NCI-H2196 treated with DMSO at 0.1 percent for 48 hours (cell line): Measurements from ENCODE around the gene UNC5A.

ENCODE experiments used
- DNase-seq: peaks from one replicate; lab custom pipeline; 2025; ENCODE audit not compliant: unreplicated experiment; lab: John Stamatoyannopoulos, UW

The UNC5A gene

DNA sequence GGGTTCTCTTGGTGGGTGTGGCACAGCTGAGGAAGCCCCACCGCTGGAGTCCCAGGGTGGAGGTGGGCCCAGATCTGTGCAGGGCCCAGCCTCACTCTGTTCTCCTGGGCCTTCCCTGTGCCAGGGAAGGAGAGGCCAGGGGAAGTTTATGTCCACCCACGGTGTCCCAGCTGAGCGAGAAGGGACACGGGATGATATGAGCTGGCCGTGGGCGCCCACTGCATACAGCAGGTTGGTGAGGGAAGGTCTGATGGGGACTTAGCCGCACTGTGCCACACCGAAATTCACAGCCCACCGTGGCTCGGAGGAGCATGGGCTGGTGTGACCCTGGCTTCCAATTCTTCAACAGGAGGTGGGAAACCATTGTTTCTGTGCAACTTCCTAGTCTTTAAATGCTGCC, 33.9 kb downstream of the UNC5A start:
- no peak for DNase-seq

DNA sequence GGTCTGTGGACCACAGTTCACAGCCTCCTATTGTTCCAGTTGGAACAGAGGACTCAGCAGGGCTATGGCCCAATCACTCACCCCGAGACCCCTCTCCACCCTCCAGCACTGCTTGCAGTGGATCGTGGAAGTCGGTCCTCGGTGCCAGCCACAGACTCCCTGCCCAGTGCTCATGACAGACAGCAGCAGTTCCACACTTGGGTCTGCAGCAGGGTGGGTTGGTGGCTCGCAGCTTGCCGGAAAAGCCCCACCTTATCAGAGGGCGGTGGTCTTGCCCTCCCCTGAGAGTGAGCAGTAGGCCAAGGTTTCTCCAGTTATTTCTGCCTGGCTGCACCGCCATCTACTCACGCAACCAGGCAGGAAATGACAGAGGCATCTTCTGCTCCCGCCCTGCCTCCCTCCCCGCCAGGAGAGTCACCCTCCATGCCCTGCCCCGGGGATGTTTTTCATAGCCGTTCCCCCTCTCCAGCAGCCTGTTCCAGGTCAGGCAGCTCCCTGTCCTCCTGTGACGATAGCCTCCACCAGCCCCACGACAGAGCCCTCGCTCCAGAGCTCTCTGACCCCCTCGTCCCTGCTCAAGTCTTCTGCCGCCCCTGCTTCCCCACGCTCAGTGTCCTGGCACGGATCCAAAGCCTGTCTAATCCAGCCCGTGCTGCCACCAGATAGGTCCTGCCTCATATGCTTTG, 34.5 kb downstream of the UNC5A start:
- no peak for DNase-seq

DNA sequence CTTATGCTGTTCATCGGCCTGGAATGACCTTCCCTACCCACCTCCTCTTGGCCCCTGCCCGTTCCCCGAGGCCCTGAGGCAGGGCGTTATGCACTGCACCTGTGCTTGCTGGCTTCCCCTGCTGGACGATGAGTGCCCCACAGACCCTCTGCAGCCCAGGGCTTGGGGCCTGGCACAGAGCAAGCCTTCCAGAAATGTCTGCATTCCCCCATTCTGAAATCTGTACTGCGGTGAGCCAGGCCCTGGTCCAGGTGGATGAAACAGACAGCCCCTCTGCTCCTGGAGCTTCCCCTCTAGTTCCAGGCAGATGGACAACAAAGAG, 35.0 kb downstream of the UNC5A start:
- DNase-seq: no peak

DNA sequence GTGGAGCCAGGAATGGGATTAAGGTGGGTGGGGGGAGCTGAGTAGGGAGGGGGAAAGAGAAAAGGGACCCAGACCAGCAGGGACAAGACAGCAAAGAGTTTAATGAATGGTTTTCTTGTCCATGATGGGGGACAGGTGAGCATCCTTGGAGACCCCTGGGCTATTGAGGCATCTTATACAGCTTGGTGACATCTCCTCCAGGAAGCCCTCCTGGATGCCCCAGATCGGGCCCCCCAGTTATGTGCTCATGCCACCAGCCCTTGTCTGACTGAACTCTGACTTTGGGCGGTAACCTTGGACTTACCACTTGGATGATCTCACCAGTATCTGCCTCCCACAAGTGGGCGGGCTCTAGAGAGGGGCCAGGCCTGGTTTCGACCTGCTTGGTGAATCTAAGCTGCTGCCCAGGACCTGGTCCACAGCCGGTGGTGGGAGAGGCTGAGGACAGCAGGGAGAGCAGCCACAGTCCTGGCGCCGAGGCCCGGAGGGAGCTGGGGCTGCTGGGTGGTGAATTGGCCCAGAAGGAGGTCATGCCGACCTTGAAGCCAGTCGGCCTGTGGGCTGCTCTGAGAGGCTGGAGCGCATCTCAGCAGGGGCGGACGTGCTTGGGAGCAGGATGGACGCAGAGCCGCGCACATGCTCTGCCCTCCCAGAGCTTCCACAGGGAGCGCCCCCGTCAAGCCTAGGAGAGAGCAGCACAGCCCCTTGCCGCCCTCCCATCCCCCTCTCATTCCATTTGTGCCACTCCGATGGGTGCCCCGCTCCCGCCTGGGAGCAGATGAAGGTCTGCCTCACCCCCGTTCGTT, 36.2 kb downstream of the UNC5A start:
- no peak for DNase-seq

DNA sequence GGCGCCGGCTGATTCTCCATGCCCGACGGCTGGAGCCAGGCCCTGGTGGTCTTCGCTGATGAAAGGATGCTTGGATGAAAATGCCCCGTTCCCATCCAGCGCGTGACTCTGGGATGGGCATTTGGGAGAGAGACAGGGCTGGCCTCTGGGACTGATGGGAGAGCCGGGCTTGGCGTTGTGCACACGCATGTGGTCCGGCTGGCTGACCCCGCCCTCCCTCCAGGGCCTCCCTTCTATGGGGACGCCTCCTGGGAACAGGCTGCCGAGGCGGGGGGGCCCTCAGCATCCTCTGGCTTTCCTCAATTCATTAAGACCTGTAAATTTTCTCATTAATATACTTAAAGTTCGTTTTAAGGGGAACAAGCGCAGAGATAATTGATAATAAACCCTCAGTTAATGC, 36.8 kb downstream of the UNC5A start:
- no peak for DNase-seq

DNA sequence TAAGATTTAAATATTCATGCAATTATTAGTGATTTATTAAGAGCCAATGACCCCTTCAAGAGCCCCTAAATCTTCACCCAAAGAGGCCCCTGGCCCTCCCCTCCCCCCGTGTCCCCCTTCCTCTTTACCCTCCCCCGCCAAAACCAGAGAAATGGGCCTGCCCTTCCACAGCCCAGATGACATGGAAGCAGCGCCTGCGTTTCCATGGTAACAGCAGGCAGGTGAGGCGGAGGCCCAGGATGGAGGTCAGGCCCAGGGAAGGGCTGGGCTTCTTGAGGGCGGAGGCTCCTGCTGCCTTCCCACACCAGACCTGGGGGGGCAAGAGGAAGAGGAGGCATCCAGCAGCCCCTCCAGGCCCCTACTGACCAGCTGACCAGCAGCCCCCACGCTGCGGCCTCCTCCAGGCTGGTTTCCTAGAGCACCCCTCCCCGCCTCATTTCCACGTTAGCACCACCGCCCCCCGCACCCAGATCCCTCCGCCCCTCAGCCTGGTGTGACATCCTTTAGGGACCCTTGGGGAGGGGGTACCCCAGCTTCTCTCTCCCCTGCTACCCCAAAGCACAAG, 37.4 kb downstream of the UNC5A start:
- no peak for DNase-seq

DNA sequence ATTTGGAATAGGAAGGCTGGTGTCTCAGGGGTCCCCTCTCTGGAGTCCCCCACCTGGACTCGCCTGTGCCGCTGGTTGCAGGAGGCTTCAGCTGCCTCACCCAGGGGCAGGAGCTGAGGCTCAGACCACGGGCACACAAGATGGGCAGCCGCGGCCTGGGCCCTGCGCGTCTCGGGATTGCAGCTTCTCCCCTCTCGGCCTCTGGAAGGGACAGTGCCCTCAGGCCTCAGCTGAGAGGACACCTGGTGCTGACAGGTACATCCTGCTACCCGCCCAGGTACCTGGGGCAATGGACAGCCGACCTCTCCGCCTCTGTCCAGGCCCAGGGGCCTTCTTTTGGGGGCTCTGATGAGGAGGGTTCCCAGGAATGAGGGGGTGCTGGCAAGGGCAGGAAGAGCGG, 38.3 kb downstream of the UNC5A start:
- no peak for DNase-seq

DNA sequence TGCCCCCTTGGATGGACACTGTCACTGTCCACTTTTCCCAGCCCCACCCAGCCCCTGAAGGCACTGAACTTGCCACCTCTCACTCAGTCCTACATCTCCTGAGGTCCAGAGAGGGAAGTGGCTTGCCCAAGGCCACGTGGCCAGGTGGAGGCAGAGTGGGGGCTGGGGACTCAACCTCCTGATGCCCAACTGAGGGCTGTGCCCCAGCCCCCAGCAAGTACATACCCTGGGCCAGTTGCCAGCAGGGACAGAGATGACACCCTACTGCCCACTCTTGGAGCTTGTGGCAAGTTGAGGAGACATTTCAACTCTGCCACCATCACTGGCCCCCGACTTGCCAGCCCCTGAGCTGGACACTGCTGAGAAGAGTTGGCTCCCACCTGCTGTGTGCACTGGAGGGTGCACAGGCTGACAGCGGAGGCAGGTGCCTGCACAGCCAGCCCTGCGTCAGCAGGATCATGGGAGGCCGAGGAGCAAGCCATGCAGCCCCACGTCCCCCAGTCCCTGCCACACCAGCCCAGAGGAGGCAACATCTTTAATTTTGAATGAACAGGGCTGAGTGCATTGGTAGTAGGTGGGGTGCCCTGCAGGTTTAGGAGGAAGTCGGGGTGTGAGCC, 39.4 kb downstream of the UNC5A start:
- DNase-seq: no peak

DNA sequence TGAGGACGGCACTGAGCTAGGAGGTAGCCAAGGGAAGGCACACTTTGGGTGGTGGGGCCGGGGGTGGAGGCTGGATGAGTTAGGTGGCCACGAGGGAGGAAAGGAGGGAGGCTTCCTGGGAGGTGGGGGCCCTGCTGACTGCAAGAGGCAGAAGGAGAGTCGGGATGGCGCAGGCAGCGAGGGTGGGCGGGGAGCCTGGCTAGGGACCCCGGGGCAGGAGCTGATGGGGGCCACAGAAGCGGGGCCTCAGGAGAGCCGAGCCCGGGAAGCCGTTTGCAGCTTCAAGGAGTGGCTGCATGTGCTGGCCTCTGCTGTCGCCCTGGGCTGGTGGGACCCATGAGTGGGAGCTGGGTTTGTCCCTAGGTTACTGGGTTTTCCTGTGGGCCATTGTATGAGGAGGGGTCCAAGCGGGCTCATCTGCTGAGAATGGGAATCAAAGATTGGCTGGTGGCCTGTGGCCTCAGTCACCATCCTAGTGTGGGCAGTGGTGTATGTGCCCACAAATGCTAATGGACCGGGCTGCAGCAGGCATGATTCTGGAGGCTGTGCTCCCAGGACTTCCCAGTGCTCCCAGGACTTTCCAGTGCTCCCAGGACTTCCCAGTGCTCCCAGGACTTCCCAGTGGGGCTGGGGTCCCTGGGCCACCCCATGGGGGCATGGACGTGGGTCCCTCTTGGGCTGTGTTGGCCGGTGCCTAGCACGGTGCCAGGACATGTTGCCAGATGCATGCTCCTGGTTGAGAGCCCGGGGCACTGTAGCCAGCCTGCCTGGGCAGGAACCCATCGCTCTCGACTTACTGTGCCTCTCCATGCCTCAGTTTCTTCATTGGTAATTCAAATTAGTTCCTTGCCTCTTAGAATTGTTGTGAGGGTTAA, 40.2 kb downstream of the UNC5A start:
- DNase-seq: no peak

DNA sequence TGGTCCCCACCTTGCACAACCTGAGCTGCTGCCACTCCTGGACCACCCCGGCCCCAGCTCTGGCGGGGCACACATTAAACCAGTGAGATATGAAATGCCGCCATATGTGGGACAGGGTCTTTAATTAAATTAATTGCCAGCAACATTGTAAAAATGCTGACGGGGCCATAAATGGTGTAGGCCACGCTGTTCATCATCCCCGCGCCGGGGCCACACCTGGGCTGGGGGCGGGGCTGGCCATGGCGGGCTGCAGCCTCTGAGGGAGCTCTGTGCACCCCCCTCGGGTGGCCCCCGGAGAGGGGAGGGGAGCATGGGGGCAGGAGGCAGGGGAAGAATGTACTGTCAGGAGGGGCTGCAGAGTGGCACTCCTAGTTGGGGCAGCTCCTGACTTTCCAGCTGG, 41.0 kb downstream of the UNC5A start:
- no peak for DNase-seq

DNA sequence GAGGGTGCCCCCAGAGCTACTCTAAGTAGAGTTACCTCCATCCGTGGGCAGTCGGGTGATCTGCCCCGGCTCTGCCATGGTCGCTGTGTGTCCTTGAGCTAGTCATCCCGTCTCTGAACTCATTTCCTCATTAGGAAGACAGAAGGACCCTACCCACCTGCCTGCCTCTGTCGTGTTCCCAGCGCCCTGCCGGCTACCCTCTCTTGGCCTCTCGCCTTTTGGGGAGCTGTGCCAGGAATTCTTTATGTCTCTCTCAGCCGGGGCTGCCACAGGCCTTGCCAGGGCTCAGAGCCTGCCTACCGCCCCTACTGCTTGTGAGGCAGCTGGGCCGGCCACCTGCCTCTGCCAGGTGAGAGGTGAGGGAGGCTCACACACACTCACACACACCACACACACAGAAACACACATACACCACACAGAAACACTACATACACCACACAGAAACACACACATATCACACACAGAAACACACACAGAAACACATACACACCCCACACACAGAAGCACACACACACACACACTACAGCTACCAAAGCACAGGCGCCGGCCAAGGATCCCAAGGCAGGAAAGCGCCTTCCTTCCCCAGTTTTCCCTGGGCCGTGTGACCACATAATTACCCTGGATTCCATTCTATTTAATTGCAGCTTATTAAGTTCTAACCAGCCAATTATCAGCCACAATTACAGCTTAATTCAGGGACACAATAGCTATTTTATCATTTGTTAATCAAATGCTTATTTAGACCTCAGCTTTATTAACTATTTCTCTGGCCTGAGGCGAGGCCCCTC, 41.7 kb downstream of the UNC5A start:
- peak; percentile 54 for DNase-seq

DNA sequence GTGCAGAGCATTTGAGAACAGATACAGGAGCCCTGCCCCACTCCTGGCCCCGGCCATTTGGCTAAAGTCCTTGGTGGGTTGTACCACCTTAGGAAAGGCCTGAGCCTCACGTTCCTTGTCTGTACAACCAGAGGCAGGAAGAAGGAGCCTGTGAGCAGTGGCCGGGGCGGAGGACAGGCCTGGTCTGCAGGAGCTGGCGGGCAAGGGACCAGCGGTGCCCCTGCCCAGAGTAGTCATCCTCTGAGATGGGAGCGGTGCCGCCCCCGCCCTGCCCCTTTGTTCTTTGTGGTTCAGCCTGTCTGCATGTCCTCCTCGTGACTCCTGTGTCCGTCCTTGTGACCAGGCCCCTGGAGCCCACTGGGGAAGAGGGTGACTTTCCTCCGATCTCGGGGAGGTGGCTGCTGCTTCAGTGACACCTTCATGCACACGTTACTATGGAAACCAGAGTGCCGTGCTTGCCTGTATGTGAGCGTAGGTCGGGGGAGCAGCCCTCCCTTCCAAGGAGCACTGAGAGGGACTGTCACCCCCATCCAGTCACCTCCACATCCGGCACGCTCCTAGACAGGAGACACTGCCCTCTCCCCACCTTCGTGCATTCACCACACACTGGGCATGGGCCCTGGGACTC, 42.9 kb downstream of the UNC5A start:
- DNase-seq: no peak

DNA sequence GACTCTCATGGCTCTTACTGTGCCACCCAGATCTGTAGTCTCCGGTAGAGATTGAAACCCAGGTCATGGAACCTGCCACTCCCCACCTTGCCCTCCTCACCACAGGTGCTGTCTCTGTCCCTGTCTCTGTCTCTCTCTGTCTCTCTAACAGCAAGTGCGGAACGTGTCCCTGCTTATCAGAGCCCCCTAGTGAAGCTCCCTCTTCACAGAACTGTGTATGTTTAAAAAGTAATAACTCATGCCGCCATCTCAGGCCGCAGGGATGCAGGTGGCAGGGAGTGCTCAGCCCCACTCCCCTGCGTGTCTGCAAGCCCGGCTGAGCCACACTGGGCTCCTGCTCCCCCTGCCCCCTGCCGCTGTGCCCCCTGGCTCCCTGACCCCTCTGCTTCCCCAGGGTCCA, 43.8 kb downstream of the UNC5A start:
- DNase-seq: no peak

DNA sequence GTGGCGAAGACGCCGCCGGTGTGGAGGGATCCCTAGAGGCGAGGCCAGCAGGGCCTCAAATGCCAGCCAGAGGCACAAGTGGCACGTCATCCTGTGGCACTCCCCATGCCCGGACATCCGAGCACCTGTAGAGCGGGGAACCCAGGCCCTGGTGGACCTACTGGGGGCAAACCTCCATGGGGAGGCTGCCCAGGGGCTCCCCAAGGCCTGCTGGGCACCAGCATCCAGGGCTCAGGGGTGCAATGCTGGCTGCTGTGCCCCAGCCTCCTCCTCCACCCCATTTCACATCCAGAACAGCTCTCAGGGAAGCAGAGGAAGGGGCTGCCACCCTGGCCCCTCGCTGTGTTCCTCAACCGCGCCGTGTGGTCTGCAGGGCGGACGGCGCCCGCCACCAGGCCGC, 45.2 kb downstream of the UNC5A start:
- DNase-seq: no peak

DNA sequence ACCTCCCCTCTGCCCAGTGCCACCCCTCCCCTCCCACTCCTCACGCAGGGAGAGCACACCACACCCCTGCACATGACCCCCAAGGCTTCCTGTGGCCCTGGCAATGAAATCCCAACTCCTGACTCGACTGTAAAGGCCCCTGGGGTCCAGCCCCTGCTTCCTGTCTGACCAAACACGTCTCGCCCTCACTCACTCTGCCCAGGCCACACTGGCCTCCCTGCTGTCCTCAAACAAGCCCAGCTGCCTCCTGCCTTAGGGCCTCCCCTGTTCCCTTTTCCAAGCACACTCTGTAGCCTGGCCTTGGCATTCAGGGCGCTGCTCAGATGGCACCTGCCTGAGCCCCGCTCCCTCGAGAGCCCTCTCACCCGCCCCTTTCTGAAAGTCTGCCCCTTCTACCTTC, 46.4 kb downstream of the UNC5A start:
- no peak for DNase-seq

DNA sequence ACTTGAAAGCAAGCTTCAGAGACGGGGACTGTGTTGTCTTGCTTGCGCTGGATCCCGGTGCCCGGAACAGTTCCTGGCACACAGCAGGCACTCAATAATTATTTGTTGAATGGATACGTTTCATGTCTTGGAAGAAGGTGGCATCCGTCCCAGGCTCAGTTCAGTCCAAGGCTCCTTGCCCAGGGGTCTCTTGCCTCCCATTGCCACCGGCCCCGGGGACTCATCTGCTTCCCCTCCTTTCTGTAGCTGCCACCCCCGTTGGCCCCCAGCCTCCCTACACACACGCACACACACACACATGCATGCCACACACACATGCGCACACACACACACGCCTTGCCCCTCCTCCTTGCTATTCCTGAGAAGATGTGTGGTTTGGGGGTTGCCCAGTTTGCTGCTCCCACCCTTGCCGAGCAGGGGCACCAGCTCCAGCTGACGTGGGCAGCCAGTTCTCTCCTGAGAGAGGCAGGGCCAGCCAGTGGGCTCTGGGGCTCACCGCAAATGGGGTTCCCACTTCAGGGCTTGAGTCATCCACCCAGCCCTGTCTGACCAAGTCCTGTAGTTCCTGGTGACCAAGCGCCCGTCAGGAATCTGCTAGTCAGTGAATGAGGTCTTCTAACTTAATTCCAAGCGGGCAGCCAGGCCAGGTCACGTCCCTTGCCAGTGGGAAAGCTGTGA, 47.0 kb downstream of the UNC5A start:
- no peak for DNase-seq

DNA sequence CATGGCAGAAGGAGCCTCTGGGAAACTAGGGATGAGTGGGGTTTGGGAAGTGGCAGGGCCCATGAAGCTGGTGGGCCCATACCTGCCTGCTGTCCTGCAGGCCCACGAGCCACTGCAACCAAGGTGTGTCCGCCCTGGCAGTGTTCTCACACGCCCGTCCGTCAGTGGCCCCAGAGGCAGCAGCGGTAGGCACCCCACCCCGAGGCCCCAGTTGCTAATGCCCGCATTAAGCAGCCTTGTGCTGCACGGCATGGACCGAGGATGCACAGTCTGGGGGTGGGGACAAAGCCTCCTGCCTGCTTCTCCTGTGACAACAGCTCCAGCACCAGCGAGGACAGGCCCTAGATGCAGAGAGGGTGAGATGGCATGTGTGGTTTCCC, 47.5 kb downstream of the UNC5A start:
- no peak for DNase-seq

DNA sequence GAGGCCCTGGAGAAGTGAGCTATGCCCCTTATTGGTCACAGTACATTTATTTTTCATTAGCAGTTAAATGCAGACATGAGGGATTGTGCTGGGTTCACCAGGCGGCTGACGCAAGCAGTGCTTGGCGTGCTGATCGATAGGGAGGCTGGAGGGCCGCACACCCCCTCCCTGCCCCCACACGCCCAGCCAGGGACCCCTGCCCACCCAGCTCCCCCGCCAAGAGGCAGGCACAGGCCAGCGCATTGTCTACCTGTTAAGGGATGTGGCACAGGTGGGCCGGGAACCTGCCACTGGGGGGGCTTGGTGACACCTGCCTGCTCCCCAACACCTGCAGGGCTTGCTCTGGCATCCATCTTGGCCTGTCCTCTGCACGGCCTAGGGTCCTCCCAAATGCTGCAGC, 49.6 kb downstream of the UNC5A start:
- no peak for DNase-seq

DNA sequence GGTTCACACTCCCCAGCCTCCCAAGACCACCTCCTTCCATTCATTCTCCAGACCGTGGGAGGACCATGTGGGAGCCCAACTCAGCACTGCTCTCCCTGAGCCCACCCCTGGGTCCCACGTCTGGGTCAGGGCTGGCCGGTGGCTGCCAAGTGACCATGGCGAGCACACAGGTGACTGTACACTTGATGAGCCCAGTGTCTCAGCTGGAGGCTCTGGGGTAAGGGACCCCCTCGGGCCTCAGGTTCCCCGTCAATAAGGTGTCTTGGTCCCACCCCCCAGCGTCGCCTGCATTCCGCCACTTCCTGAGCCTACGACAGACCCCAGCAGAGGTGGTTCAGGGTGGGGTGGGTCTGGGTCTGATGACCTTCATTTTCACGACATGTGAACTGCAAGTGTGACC, 50.0 kb downstream of the UNC5A start:
- DNase-seq: no peak
